ENCODE measurements around the gene GAL3ST1.

GRCh38 chr22:30610299-30610698 is 35.8 kb upstream of the GAL3ST1 start:
- TF ChIP-seq POLR2A (IDR thresholded peaks at IDR 0.05), result no peak
- TF ChIP-seq CTCF (IDR thresholded peaks at IDR 0.05), result no peak

Data from esophagus squamous epithelium (tissue), 4 donors.